ENCODE results near the gene CYP4F2.
"Not testable (repeated sequence)": the region's sequence is repeated elsewhere in the genome, so short reads cannot be mapped to it uniquely, and the experiment has no call there.

Gene CYP4F2

GRCh38 chr19:15900032-15900431, 2.2 kb upstream of the CYP4F2 start:
- DNase-seq (ENCODE audit: low spot score), result not testable (repeated sequence)

GRCh38 chr19:15899561-15899960, 1.7 kb upstream of the CYP4F2 start:
- DNase-seq (ENCODE audit: low spot score), result not testable (repeated sequence)

- no peak for DNase-seq (ENCODE audit: low spot score)
These were observed 692 bp downstream of the CYP4F2 start for GRCh38 chr19:15897026-15897737.

- no peak for DNase-seq (ENCODE audit: low spot score)
These were observed 1.9 kb downstream of the CYP4F2 start for GRCh38 chr19:15895876-15896430.

- no peak for DNase-seq (ENCODE audit: low spot score)
These were observed 3.5 kb downstream of the CYP4F2 start for GRCh38 chr19:15894359-15894758.

- DNase-seq (ENCODE audit: low spot score), result no peak
These were observed 4.4 kb downstream of the CYP4F2 start for GRCh38 chr19:15893477-15893876.

GRCh38 chr19:15892012-15892411, 5.9 kb downstream of the CYP4F2 start:
- no peak for DNase-seq (ENCODE audit: low spot score)

GRCh38 chr19:15891434-15891833, 6.4 kb downstream of the CYP4F2 start:
- no peak for DNase-seq (ENCODE audit: low spot score)

GRCh38 chr19:15889339-15889738, 8.5 kb downstream of the CYP4F2 start:
- DNase-seq (ENCODE audit: low spot score), result not testable (repeated sequence)

- no peak for DNase-seq (ENCODE audit: low spot score)
These were observed 12.0 kb downstream of the CYP4F2 start for GRCh38 chr19:15885919-15886318.

- DNase-seq (ENCODE audit: low spot score), result no peak
These were observed 12.7 kb downstream of the CYP4F2 start for GRCh38 chr19:15885167-15885566.

GRCh38 chr19:15883329-15883728, 14.5 kb downstream of the CYP4F2 start:
- DNase-seq (ENCODE audit: low spot score), result not testable (repeated sequence)

- no peak for DNase-seq (ENCODE audit: low spot score)
These were observed 22.9 kb downstream of the CYP4F2 start for GRCh38 chr19:15874821-15875474.

- not testable (repeated sequence) for DNase-seq (ENCODE audit: low spot score)
These were observed 24.1 kb downstream of the CYP4F2 start for GRCh38 chr19:15873771-15874170.

- no peak for DNase-seq (ENCODE audit: low spot score)
These were observed 26.3 kb downstream of the CYP4F2 start for GRCh38 chr19:15871570-15871969.

- DNase-seq (ENCODE audit: low spot score), result no peak
These were observed 28.0 kb downstream of the CYP4F2 start for GRCh38 chr19:15869873-15870272.

- DNase-seq (ENCODE audit: low spot score), result no peak
These were observed 28.7 kb downstream of the CYP4F2 start for GRCh38 chr19:15869109-15869555.

GRCh38 chr19:15866636-15867035, 31.2 kb downstream of the CYP4F2 start:
- DNase-seq (ENCODE audit: low spot score), result no peak

- no peak for DNase-seq (ENCODE audit: low spot score)
These were observed 33.0 kb downstream of the CYP4F2 start for GRCh38 chr19:15864824-15865223.

GRCh38 chr19:15863272-15863671, 34.6 kb downstream of the CYP4F2 start:
- no peak for DNase-seq (ENCODE audit: low spot score)

GRCh38 chr19:15862444-15862843, 35.4 kb downstream of the CYP4F2 start:
- no peak for DNase-seq (ENCODE audit: low spot score)

GRCh38 chr19:15860522-15860921, 37.4 kb downstream of the CYP4F2 start:
- DNase-seq (ENCODE audit: low spot score), result no peak

GRCh38 chr19:15859187-15859586, 38.7 kb downstream of the CYP4F2 start:
- DNase-seq (ENCODE audit: low spot score), result no peak
